Muscle of arm (tissue), 12 donors: ENCODE results near the gene MFSD6L. TPM values are rescaled to one million over a fixed set of nuclear protein-coding genes. Genes with fewer than 3 reads are reported as not detected.

Source experiments
- DNase-seq: peaks from one replicate; pipeline ENCODE4 v3.0.0-alpha.2; 2013
- polyA plus RNA-seq, 12 donors: library from polyadenylated mRNA; unstranded; fragments of 120-200 nt; gene quantifications; one replicate each; pipeline ENCODE4 v1.2.1, GENCODE V29; 2013; ENCODE audit not compliant: insufficient read length in 12 of 12

The MFSD6L gene
- polyA plus RNA-seq, 12 donors: 0.16 to 4.9 (median 0.32) TPM; not detected in 1

- no peak for DNase-seq
Measured at GRCh38 chr17:8793649-8794048, 5.5 kb downstream of the MFSD6L start.

GRCh38 chr17:8792646-8793045, 6.5 kb downstream of the MFSD6L start:
- no peak for DNase-seq

GRCh38 chr17:8791910-8792270, 7.3 kb downstream of the MFSD6L start:
- no peak for DNase-seq

GRCh38 chr17:8791248-8791909, 7.8 kb downstream of the MFSD6L start:
- DNase-seq: no peak

- no peak for DNase-seq
Measured at GRCh38 chr17:8789743-8790142, 9.4 kb downstream of the MFSD6L start.

GRCh38 chr17:8788998-8789397, 10.2 kb downstream of the MFSD6L start:
- no peak for DNase-seq

- peak; percentile 84 for DNase-seq
Measured at GRCh38 chr17:8785547-8786413, 13.4 kb downstream of the MFSD6L start.

- no peak for DNase-seq
Measured at GRCh38 chr17:8782176-8782575, 17.0 kb downstream of the MFSD6L start.

- no peak for DNase-seq
Measured at GRCh38 chr17:8781776-8782175, 17.4 kb downstream of the MFSD6L start.

- no peak for DNase-seq
Measured at GRCh38 chr17:8776881-8777280, 22.3 kb downstream of the MFSD6L start.

GRCh38 chr17:8776248-8776647, 22.9 kb downstream of the MFSD6L start:
- DNase-seq: no peak

GRCh38 chr17:8766731-8767130, 32.4 kb downstream of the MFSD6L start:
- DNase-seq: no peak

- DNase-seq: no peak
Measured at GRCh38 chr17:8762012-8762411, 37.2 kb downstream of the MFSD6L start.

GRCh38 chr17:8758137-8758596, 41.0 kb downstream of the MFSD6L start, which contains the start of gene SPDYE4:
Gene SPDYE4, minus strand, starts transcription at chr17:8758546. Its CDS starts 164 bp downstream, at chr17:8758382.
- DNase-seq: no peak

- DNase-seq: no peak
Measured at GRCh38 chr17:8757189-8757588, 42.0 kb downstream of the MFSD6L start.

GRCh38 chr17:8755590-8756255, 43.4 kb downstream of the MFSD6L start:
- DNase-seq: no peak

GRCh38 chr17:8754890-8755289, 44.3 kb downstream of the MFSD6L start:
- DNase-seq: no peak

- no peak for DNase-seq
Measured at GRCh38 chr17:8753976-8754440, 45.2 kb downstream of the MFSD6L start.

GRCh38 chr17:8753136-8753975, 45.8 kb downstream of the MFSD6L start:
- DNase-seq: no peak

GRCh38 chr17:8749616-8750015, 49.5 kb downstream of the MFSD6L start:
- no peak for DNase-seq

- no peak for DNase-seq
Measured at GRCh38 chr17:8747742-8748141, 51.4 kb downstream of the MFSD6L start.
